Endothelial cell of umbilical vein (primary cell): ENCODE results near the gene CCDC85C. TPM values are rescaled to one million over a fixed set of nuclear protein-coding genes. Genes with fewer than 3 reads are reported as not detected.

Experiments used
- BruUV-seq: library from RNA; stranded (reverse); fragments of 400-500 nt; replicated peaks from 2 replicates; lab custom pipeline; 2021; lab: Mats Ljungman, UMichigan
- CTCF ChIA-PET: fragments of 300-600, 350-600 bp; sonication (Branson Sonifier 250); formaldehyde crosslinking; loops from one replicate; lab custom pipeline; 2021; ENCODE audit warnings: antibody characterized with exemption, inconsistent platforms; lab: Charles Lee
- POLR2A ChIA-PET: fragments of 300-600, 350-600 bp; sonication (Branson Sonifier 250); formaldehyde crosslinking; loops from one replicate; lab custom pipeline; 2021; ENCODE audit warnings: antibody characterized with exemption, inconsistent platforms; lab: Charles Lee
- DNase-seq: peaks from one replicate; pipeline ENCODE4 v3.0.0-alpha.2; 2011; ENCODE audit warnings: low read depth, low spot score
- FAIRE-seq: peaks from 2 replicates; lab custom pipeline; 2011; peaks lifted over from hg19 to GRCh38; lab: Jason Lieb, UNC
- H2AFZ ChIP-seq: 2 replicates; pipeline ENCODE4 v1.6.0; 2012; ENCODE audit warnings: low read depth, low read length, control low read depth, inconsistent platforms
- H3K27ac ChIP-seq: 2 replicates; pipeline ENCODE4 v1.5.1; 2011; ENCODE audit warnings: low read depth, mild to moderate bottlenecking, control low read depth, low read length, moderate library complexity; ENCODE audit not compliant: insufficient read depth
- H3K27me3 ChIP-seq, 2 experiments: 2 replicates each; pipeline versions ENCODE4 v1.6.0 to v1.6.1; 2011; ENCODE audit warnings: low read length in 2 of 2, mixed read lengths in 1 of 2; ENCODE audit not compliant: control insufficient read depth in 2 of 2, insufficient read depth in 2 of 2
- H3K36me3 ChIP-seq, 2 experiments: 2 replicates in 1 of 2; 3 replicates in 1 of 2; pipeline ENCODE4 v1.5.1; 2011; ENCODE audit warnings: low read length in 2 of 2, mild to moderate bottlenecking in 1 of 2, moderate library complexity in 1 of 2; ENCODE audit not compliant: control insufficient read depth in 2 of 2, insufficient read depth in 2 of 2; ENCODE audit errors: extremely low read depth in 1 of 2
- H3K4me1 ChIP-seq: 3 replicates; pipeline ENCODE4 v1.5.1; 2011; ENCODE audit warnings: mild to moderate bottlenecking, low read length; ENCODE audit not compliant: control insufficient read depth, insufficient read depth; ENCODE audit errors: extremely low read depth
- H3K4me2 ChIP-seq: 2 replicates; pipeline ENCODE4 v1.6.1; 2011; ENCODE audit warnings: low read length, control low read depth, mixed read lengths; ENCODE audit not compliant: insufficient read depth
- H3K4me3 ChIP-seq, 3 experiments: fragments of 200-600 bp in 1 of 3; sonication (generic), shearing (Covaris generic) in 1 of 3; replicated peaks in 1 of 3; 2 replicates each; pipeline ENCODE4 v1.5.1; 2011 to 2016; ENCODE audit warnings: control low read depth in 3 of 3, low read length in 3 of 3, mild to moderate bottlenecking in 2 of 3, inconsistent platforms in 1 of 3, low read depth in 1 of 3, moderate library complexity in 1 of 3; ENCODE audit not compliant: insufficient read depth in 1 of 3
- H3K79me2 ChIP-seq: 2 replicates; pipeline ENCODE4 v1.6.0; 2012; ENCODE audit warnings: low read length, inconsistent platforms; ENCODE audit not compliant: control insufficient read depth, insufficient read depth
- H3K9ac ChIP-seq: replicated peaks from 2 replicates; pipeline ENCODE3; 2011; ENCODE audit warnings: low read length, control low read depth; ENCODE audit not compliant: insufficient read depth; ENCODE audit errors: extremely low read depth
- H3K9me1 ChIP-seq: replicated peaks from 3 replicates; pipeline ENCODE4 v1.6.0; 2011; ENCODE audit warnings: mild to moderate bottlenecking, low read length; ENCODE audit not compliant: control insufficient read depth, insufficient read depth; ENCODE audit errors: extremely low read depth
- H3K9me3 ChIP-seq: replicated peaks from 2 replicates; pipeline ENCODE4 v1.5.1; 2012; ENCODE audit warnings: low read length, inconsistent platforms; ENCODE audit not compliant: control insufficient read depth, insufficient read depth
- H4K20me1 ChIP-seq: replicated peaks from 2 replicates; pipeline ENCODE3; 2011; ENCODE audit warnings: mild to moderate bottlenecking, low read length; ENCODE audit not compliant: control insufficient read depth, insufficient read depth; ENCODE audit errors: extremely low read depth
- CTCF ChIP-seq, 2 donors: IDR thresholded peaks; 1 replicate in 1 of 2; 2 replicates in 1 of 2; pipeline ENCODE4 v1.5.1; 2011; ENCODE audit warnings: low read length in 2 of 2, mild to moderate bottlenecking in 2 of 2, moderate library complexity in 2 of 2, control low read depth in 1 of 2, inconsistent platforms in 1 of 2, low read depth in 1 of 2; ENCODE audit not compliant: insufficient read depth in 1 of 2; ENCODE audit errors: extremely low read depth in 1 of 2
- EZH2 ChIP-seq: IDR thresholded peaks from 2 replicates; pipeline ENCODE4 v1.6.1; 2012; ENCODE audit warnings: borderline replicate concordance, low read depth, mild to moderate bottlenecking, moderate library complexity, low read length, inconsistent platforms; ENCODE audit not compliant: severe bottlenecking
- FOS ChIP-seq: IDR thresholded peaks from 2 replicates; pipeline ENCODE4 v1.6.1; 2011; ENCODE audit warnings: mild to moderate bottlenecking, low read length, moderate library complexity, borderline replicate concordance; ENCODE audit not compliant: insufficient read depth
- GATA2 ChIP-seq: IDR thresholded peaks from 2 replicates; pipeline ENCODE4 v1.7.0; 2011; ENCODE audit warnings: low read depth, mild to moderate bottlenecking, moderate library complexity, mixed read lengths, low read length; ENCODE audit not compliant: insufficient read length, insufficient read depth
- JUN ChIP-seq: IDR thresholded peaks from 2 replicates; pipeline ENCODE4 v1.6.1; 2011; ENCODE audit warnings: borderline replicate concordance, low read depth; ENCODE audit not compliant: insufficient read length, insufficient read depth
- MAX ChIP-seq: IDR thresholded peaks from 2 replicates; pipeline ENCODE4 v1.6.1; 2011; ENCODE audit not compliant: insufficient read depth, insufficient read length
- MYC ChIP-seq: IDR thresholded peaks from one replicate; pipeline ENCODE4 v1.6.1; 2011; ENCODE audit warnings: mild to moderate bottlenecking, low read depth, low read length
- POLR2A ChIP-seq: IDR thresholded peaks from 2 replicates; pipeline ENCODE4 v1.6.1; 2012; ENCODE audit warnings: low read depth, mild to moderate bottlenecking, control low read depth, low read length
- POLR2AphosphoS5 ChIP-seq: IDR thresholded peaks from 2 replicates; pipeline ENCODE4 v1.6.1; 2012; ENCODE audit warnings: low read depth, mild to moderate bottlenecking, control low read depth, low read length, moderate library complexity; ENCODE audit not compliant: insufficient read depth
- dilution Hi-C: fragments of 300-500 bp; cut with MboI; formaldehyde crosslinking; loops from one replicate; pipeline ENCODE4 v1.15.0; 2019; ENCODE audit warnings: low sequenced_read_pairs; ENCODE audit not compliant: extremely low pct_ligation_motif_present
- intact Hi-C: fragments of 100-400 bp; cut with micrococcal nuclease; formaldehyde crosslinking; loops from one replicate; pipeline ENCODE4 v1.10.0; 2022
- polyA plus RNA-seq, 4 experiments: library from polyadenylated mRNA; depleted of rRNA in 3 of 4; stranded (reverse) in 3 of 4; unstranded in 1 of 4; fragments of >200 nt; gene quantifications; 2 replicates each; pipeline versions ENCODE4 v1.2.1 to v1.2.3, GENCODE V29; 2011 to 2012; ENCODE audit warnings: missing spikeins in 1 of 4
- total RNA-seq: library from RNA; stranded (reverse); gene quantifications from 2 replicates; pipeline ENCODE4 v1.2.3, GENCODE V29; 2021

CCDC85C gene
- total and polyA plus RNA-seq, 2 donors (not counting 3 experiments of a cell fraction or from before 2014, with no cell fraction given): 7.5 to 17.8 TPM

GRCh38 chr14:99651953-99652746 is 48.1 kb upstream of the CCDC85C start:
- dilution Hi-C loops: no loop called here
- no peak for FAIRE-seq
- Histone ChIP-seq H3K36me3 (no peaks in the 10 kb centered on the region), H3K79me2 (no peaks in the 10 kb centered on the region), H3K9me1 (no peaks in the 10 kb centered on the region), H3K27ac (no peak overlapping the region), H3K4me2 (no peak overlapping the region), H3K27me3 (peaks cover 5 to 10% of the 10 kb centered on the region in 2 experiments), H3K9me3 (no peaks in the 10 kb centered on the region), H3K9ac (no peak overlapping the region), H3K4me3 (no peak overlapping the region), H2AFZ (no peak overlapping the region), H3K4me1 (no peaks in the 10 kb centered on the region), H4K20me1 (no peaks in the 10 kb centered on the region)
- ChIA-PET POLR2A (no interaction called here), CTCF (no interaction called here)
- TF ChIP-seq EZH2: no peak
- no peak for TF ChIP-seq MYC
- TF ChIP-seq FOS: no peak
- intact Hi-C loops: no loop called here
- no peak for DNase-seq
- BruUV-seq: no TSS peak

- dilution Hi-C loops: no loop called here
- no peaks in the 10 kb centered on the region for H3K9me1 ChIP-seq
- no peak overlapping the region for H3K27ac ChIP-seq
- DNase-seq (no peak), FAIRE-seq (no peak)
- no peaks in the 10 kb centered on the region for H3K27me3 ChIP-seq
- ChIA-PET POLR2A (no interaction called here), CTCF (interaction anchor here (1.0 kb wide), 1 partner anchor 249 kb away, joined by 3 read pairs; no protein-coding TSS in a partner anchor)
- TF ChIP-seq GATA2: no peak
- no peak for TF ChIP-seq JUN
- TF ChIP-seq EZH2: no peak
- TF ChIP-seq MYC: no peak
- TF ChIP-seq POLR2AphosphoS5: no peak
- TF ChIP-seq MAX: no peak
- TF ChIP-seq CTCF (IDR thresholded peaks at IDR 0.05; ENCODE audit: extremely low read depth in 1 of 2, insufficient read depth in 1 of 2, low read depth in 1 of 2, low read length in 2 of 2): no peak
- TF ChIP-seq POLR2A: no peak
- H2AFZ ChIP-seq: no peak overlapping the region
- intact Hi-C loops: no loop called here
- H3K36me3 ChIP-seq: no peaks in the 10 kb centered on the region
- no TSS peak for BruUV-seq
- H3K9ac ChIP-seq: no peak overlapping the region
- no peak overlapping the region for H3K4me3 ChIP-seq
- no peaks in the 10 kb centered on the region for H3K79me2 ChIP-seq
- no peaks in the 10 kb centered on the region for H3K4me1 ChIP-seq
- H4K20me1 ChIP-seq: no peaks in the 10 kb centered on the region
- no peak overlapping the region for H3K4me2 ChIP-seq
- H3K9me3 ChIP-seq: no peaks in the 10 kb centered on the region
These were observed 46.2 kb upstream of the CCDC85C start for GRCh38 chr14:99650189-99650588.
